GM19023 (cell line): ENCODE measurements around the gene EML4.

Experiments
- ATAC-seq: cut with Tn5 transposase; IDR thresholded peaks from one replicate; pipeline ENCODE4 v1.9.1; 2021; ENCODE audit warnings: mild to moderate bottlenecking, moderate library complexity; ENCODE audit not compliant: unreplicated experiment

The EML4 gene

GRCh38 chr2:42137125-42137841 lies 31.9 kb upstream of the EML4 start:
- no peak for ATAC-seq

- no peak for ATAC-seq
Measured at GRCh38 chr2:42138163-42139015, 30.8 kb upstream of the EML4 start.

DNA sequence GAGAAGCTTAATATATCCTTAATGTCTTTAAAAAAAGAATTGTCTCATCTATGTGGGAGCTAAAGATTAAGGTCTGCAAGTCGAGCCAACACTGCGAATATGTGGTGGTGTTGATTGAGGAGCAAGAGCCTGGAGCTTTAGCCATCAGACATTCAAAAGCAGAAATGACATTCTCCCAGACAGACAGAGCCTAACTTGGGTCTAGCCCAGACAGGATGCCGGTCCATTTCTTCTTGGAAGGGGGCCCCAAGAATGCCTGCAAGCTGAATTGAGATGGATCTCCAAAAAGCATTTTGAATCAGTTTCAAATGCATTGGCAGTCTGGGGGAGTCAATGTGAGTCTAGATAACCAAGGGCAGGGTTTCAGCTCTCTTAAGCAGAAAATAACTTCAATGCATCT lies 30.1 kb upstream of the EML4 start:
- ATAC-seq, result no peak

DNA sequence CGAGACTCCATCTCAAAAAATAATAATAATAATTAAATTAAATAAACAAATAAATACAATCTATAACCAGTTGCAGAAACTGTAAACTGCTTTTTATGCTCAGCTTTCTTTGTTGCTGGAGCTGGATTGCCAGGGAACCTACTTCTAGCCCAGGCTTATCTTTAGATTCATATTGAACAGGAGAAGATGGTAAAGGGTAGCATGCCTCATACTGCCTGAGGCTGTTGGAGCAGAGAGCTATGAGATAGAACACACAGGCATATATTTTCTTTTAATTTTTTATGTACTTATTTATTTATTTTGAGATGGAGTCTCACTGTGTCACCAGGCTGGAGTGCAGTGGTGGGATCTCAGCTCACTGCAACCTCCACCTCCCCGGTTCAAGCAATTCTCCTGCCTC lies 28.7 kb upstream of the EML4 start:
- no peak for ATAC-seq

- ATAC-seq, result no peak
Measured at GRCh38 chr2:42141687-42142546, 27.2 kb upstream of the EML4 start.

DNA sequence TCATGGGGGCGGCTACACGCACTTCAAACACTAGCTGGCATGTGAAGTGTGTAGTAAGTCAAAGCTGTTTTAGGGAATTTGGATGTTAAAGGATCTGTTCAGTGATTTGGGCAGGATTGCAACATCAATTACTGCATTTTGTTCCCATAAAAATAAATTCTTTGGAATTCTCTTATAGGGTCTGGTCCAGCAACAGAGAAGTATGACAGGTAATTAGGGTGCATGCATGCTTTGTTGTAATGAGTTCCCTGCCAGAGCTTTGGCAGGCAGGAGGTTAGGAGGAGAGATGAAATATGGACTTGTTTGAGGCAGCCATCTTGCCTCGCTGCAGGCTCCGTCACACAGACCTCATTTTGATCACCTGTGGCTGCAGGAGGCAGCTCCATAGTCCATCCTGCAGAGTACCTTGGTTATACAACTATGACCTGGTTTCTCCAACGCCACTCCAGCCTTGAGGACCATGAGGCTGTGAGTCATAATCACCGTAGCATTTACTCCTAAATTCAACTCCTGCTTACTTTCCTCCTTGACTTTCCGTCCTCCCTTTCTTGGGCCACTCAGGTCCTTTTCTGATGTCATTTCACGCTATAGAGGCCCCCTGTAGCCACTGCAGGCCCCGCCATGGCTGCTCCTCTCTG lies 26.5 kb upstream of the EML4 start:
- no peak for ATAC-seq

DNA sequence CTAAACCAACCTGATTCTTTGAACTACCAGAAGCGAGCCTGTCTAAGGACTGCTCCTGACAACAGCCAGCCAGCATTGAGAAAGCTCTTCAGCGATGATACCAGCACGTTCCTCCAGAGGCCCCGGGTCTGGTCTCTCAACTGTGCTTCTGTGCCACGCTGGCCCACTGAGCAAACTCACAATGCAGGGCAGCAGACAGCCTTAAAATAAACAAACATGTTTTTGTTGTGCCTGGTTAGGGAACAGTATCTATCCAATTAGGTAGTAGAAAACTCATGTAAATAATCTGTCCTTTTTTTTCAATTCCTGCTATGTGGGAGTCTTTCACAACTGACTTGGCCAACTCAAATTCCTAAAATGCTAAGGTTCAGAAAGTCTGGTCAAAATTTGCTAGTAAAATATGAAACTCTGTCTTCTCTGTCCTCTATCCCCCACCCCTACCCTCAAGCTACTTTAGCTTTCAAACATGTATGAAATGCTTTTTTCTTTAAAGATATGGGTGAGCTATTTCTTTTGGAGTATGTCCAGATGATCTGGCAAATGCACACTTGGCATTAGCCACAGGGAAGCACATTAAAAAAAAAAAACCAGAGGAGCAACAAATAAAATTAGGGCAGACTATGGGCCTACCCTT lies 21.4 kb upstream of the EML4 start:
- no peak for ATAC-seq

DNA sequence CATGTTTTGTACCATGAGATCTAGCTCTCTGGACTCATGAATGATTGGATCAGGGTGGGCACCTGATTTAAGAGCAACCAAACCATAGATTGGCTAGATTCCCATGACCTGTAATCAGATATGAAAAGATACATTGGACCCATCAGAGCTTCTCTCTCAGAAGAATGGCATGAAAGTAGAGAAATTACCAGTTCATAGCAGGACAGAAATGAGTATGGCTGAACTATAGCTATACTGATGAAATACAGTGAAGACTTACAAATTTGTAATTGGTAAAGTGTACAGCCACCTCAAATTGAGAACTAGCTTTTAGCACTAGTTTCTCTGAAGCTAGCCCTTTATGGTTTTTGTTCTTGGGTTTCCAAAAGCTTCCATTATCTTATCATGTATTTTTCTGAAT lies 19.0 kb upstream of the EML4 start:
- ATAC-seq, result no peak

- no peak for ATAC-seq
Measured at GRCh38 chr2:42153944-42154581, 15.1 kb upstream of the EML4 start.

GRCh38 chr2:42156721-42157120 lies 12.4 kb upstream of the EML4 start:
- no peak for ATAC-seq

- ATAC-seq, result no peak
Measured at GRCh38 chr2:42161444-42161843, 7.7 kb upstream of the EML4 start.

- ATAC-seq, result no peak
Measured at GRCh38 chr2:42163444-42164045, 5.6 kb upstream of the EML4 start.

GRCh38 chr2:42164046-42164445 lies 5.1 kb upstream of the EML4 start:
- no peak for ATAC-seq

DNA sequence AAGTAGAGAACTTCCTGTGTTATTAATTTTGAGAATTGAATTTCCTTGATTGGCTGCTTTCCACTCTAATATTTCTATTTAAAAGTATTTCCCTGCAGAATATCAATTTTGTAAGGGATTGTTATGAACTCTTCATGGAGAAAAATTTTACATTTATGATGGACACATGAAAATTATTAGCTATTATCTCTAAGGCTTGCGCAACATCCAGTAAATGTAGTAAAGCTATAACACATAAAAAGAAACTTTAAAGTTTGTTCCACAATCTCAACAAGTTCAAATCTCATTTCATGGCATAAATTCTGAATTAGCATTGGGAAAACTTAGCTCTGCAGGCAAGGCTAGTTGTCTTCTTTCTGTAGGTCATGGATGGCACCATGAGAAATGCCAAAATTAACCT lies 4.2 kb upstream of the EML4 start:
- no peak for ATAC-seq

DNA sequence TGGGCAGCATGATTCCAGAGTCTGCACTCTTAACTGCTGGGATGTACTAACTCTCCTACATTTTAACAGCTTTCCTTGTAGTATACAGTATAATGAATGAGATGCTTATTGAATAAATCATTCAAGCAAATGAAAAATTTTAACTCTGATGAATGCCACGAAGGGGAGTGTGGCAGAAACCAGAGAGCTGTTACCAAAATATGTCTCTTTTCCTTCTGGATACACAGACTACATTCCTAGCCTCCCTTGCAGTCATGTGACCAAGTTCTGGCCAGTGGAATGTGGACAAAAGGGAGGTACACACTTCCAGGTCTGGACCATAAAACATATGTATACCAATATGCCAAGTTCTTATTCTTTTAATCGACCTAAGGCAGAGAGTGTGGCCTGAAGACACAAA lies 1.7 kb upstream of the EML4 start:
- no peak for ATAC-seq

- ATAC-seq, result no peak
Measured at GRCh38 chr2:42168459-42169099, 574 bp upstream of the EML4 start.

- ATAC-seq, result peak; percentile 18
Measured at GRCh38 chr2:42169874-42170521, 845 bp downstream of the EML4 start.

GRCh38 chr2:42170619-42171395 lies 1.7 kb downstream of the EML4 start:
- no peak for ATAC-seq
